ENCODE results near the gene ROBO1.

ROBO1 gene

DNA sequence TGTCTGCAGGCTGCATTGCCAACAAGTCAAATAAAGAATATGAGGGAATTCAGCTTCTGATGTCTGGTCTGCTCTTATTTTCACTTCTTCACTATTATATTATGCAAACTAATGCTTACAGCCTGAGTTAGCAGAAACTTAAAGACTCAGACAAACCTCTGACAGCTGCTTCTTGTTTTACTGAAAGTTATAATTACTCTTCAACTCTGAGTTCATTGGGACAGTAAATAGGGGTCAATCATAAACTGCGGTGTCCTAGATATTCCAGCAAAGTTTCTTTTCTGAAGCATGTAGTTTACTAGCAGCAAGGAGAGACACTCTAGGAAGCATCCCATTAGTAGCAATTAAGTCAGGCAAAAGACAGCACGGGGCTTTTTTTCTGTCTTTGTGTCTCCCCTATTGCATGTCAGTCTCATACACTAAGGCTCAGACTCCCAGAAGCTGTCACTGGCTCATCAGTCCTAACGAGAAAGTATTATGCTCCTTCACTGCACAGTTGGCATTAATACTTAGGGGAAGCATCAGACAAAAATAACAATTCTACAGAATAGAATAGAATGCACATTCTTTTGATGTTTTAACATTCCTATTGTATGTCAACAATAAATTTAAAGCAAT lies 1060.8 kb downstream of the ROBO1 start:
- DNase-seq (ENCODE audit: low read depth) = no peak
- TF ChIP-seq CTCF (IDR thresholded peaks at IDR 0.05; ENCODE audit: low read depth, low read length, missing control alignments) = no peak
- no peak overlapping the region for H3K4me3 ChIP-seq (ENCODE audit: low read depth, low read length)
- in situ Hi-C loops (cut with HindIII; ENCODE audit: low sequenced_read_pairs) = no loop called here

GRCh38 chr3:78703944-78704343 lies 1063.9 kb downstream of the ROBO1 start:
- peak; percentile 6 for DNase-seq (ENCODE audit: low read depth)
- TF ChIP-seq CTCF (IDR thresholded peaks at IDR 0.05; ENCODE audit: low read depth, low read length, missing control alignments) = no peak
- H3K4me3 ChIP-seq (ENCODE audit: low read depth, low read length) = no peak overlapping the region
- in situ Hi-C loops (cut with HindIII; ENCODE audit: low sequenced_read_pairs) = no loop called here

DNA sequence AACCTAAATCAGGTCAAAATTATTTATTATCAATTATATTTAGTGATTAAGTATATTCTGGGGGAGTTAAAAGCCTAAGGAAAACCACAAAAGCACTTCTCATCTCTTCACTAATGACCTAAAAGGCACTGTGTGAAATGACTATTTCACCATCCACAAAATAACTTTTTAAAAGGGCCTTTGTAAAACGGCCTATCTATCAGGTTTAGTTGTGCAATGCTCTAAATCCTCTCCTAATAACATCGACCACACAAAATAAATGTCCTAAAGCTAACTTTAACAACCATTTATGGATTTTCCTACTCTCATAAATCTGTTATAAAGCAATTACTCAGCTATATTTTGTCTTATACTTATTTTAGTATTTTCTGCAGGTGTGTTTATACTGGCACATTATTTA lies 1066.3 kb downstream of the ROBO1 start:
- in situ Hi-C loops (cut with HindIII; ENCODE audit: low sequenced_read_pairs) = no loop called here

DNA sequence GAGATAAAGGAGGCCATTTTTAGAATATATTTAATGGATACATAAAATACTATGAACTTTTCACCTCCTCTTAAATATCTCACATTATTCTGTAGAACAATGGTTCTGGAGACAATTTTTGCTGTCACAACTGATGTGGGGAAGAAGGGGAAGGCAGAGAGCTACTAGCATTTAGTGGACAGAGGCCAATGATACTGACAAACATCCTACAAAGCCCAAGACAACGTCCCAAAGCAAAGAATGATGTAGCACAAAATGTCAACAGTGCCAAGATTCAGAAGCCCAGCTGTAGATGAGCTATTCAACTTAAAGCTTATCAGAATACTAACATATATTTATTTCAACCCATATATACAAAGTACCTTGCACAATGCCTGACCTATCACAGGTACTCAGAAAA lies 1069.4 kb downstream of the ROBO1 start:
- in situ Hi-C loops (cut with HindIII; ENCODE audit: low sequenced_read_pairs) = no loop called here
- DNase-seq (ENCODE audit: low read depth) = no peak
- TF ChIP-seq CTCF (IDR thresholded peaks at IDR 0.05; ENCODE audit: low read depth, low read length, missing control alignments) = no peak

More for the DNA sequence above, 1066.3 kb downstream of the ROBO1 start:
- DNase-seq (ENCODE audit: low read depth) = no peak
- TF ChIP-seq CTCF (IDR thresholded peaks at IDR 0.05; ENCODE audit: low read depth, low read length, missing control alignments) = no peak
- H3K4me3 ChIP-seq (ENCODE audit: low read depth, low read length) = no peak overlapping the region

GRCh38 chr3:78697426-78697825 lies 1070.4 kb downstream of the ROBO1 start:
- in situ Hi-C loops (cut with HindIII; ENCODE audit: low sequenced_read_pairs) = no loop called here
- TF ChIP-seq CTCF (IDR thresholded peaks at IDR 0.05; ENCODE audit: low read depth, low read length, missing control alignments) = no peak
- no peak for DNase-seq (ENCODE audit: low read depth)
- no peak overlapping the region for H3K4me3 ChIP-seq (ENCODE audit: low read depth, low read length)

More for the DNA sequence above, 1069.4 kb downstream of the ROBO1 start:
- H3K4me3 ChIP-seq (ENCODE audit: low read depth, low read length) = no peak overlapping the region

- in situ Hi-C loops (cut with HindIII; ENCODE audit: low sequenced_read_pairs) = no loop called here
- no peak for TF ChIP-seq CTCF (IDR thresholded peaks at IDR 0.05; ENCODE audit: low read depth, low read length, missing control alignments)
- DNase-seq (ENCODE audit: low read depth) = peak; percentile 55
- H3K4me3 ChIP-seq (ENCODE audit: low read depth, low read length) = no peak overlapping the region
Observed at GRCh38 chr3:78690766-78691165, 1077.0 kb downstream of the ROBO1 start.
